ENCODE data around the gene CIPC. TPM values are rescaled to one million over a fixed set of nuclear protein-coding genes. Genes with fewer than 3 reads are reported as not detected.

The CIPC gene
- total RNA-seq, 1 donor from 2014 or later: 70.3 TPM

- no peak for TF ChIP-seq CTCF (IDR thresholded peaks at IDR 0.05; ENCODE audit: borderline replicate concordance)
- Histone ChIP-seq H3K27me3 (ENCODE audit: low read depth) (peaks cover 77% of the 10 kb centered on the region), H3K4me3 (no peak overlapping the region), H3K4me1 (peaks cover 18% of the 10 kb centered on the region), H3K27ac (replicated peaks) (no peak overlapping the region), H3K36me3 (no peaks in the 10 kb centered on the region), H3K9me3 (replicated peaks) (no peaks in the 10 kb centered on the region)
- no peak for DNase-seq
- intact Hi-C loops (cut with micrococcal nuclease): no loop called here
Observed at GRCh38 chr14:77158882-77159255, 60.8 kb downstream of the CIPC start.

GRCh38 chr14:77161011-77161410 is 63.0 kb downstream of the CIPC start:
- H3K4me1 ChIP-seq: peaks cover 10% of the 10 kb centered on the region
- no peaks in the 10 kb centered on the region for H3K36me3 ChIP-seq
- H3K9me3 ChIP-seq (replicated peaks): no peaks in the 10 kb centered on the region
- H3K27ac ChIP-seq (replicated peaks): no peak overlapping the region
- no peak for TF ChIP-seq CTCF (IDR thresholded peaks at IDR 0.05; ENCODE audit: borderline replicate concordance)
- peaks cover 56% of the 10 kb centered on the region for H3K27me3 ChIP-seq (ENCODE audit: low read depth)
- no peak for DNase-seq
- H3K4me3 ChIP-seq: no peak overlapping the region
- intact Hi-C loops (cut with micrococcal nuclease): no loop called here

Other genes starting within 250 kb of the CIPC start
- gene IRF2BPL, start 69.5 kb upstream of the CIPC start, total RNA-seq: 35.5 TPM
- gene ZDHHC22, start 43.5 kb downstream of the CIPC start, total RNA-seq: not detected
- gene TMEM63C, start 83.5 kb downstream of the CIPC start, total RNA-seq: 0.63 TPM
- gene NGB, start 172.9 kb downstream of the CIPC start, total RNA-seq: not detected
- 13.4 TPM for gene POMT2, start 222.6 kb downstream of the CIPC start, total RNA-seq
- gene GSTZ1, start 222.8 kb downstream of the CIPC start, total RNA-seq: 14.7 TPM

Measured in left ventricle myocardium inferior (tissue), 1 donor.